HEK293 (cell line): ENCODE results near the gene SDF2.

Source experiments
- CTCF ChIP-seq: fragments of 450-650 bp; formaldehyde crosslinking; IDR thresholded peaks from 2 replicates; pipeline ENCODE4 v1.5.1; 2016; ENCODE audit warnings: missing biosample characterization, missing genetic modification characterization
- KLF7 ChIP-seq: fragments of 450-650 bp; formaldehyde crosslinking; IDR thresholded peaks from 2 replicates; pipeline ENCODE4 v1.5.1; 2016; ENCODE audit warnings: missing biosample characterization, missing genetic modification characterization, borderline replicate concordance
- REST ChIP-seq: fragments of 450-650 bp; formaldehyde crosslinking; IDR thresholded peaks from 2 replicates; pipeline ENCODE4 v1.5.1; 2016; ENCODE audit warnings: missing biosample characterization, missing genetic modification characterization
- SP2 ChIP-seq: fragments of 450-650 bp; formaldehyde crosslinking; IDR thresholded peaks from 2 replicates; pipeline ENCODE4 v1.5.1; 2016; ENCODE audit warnings: missing biosample characterization, missing genetic modification characterization
- ZNF23 ChIP-seq: fragments of 450-650 bp; formaldehyde crosslinking; IDR thresholded peaks from 2 replicates; pipeline ENCODE4 v1.5.1; 2016; ENCODE audit warnings: missing biosample characterization, missing genetic modification characterization, borderline replicate concordance
- ZNF24 ChIP-seq: fragments of 450-650 bp; formaldehyde crosslinking; IDR thresholded peaks from 2 replicates; pipeline ENCODE4 v1.5.1; 2016; ENCODE audit warnings: missing biosample characterization, missing genetic modification characterization
- ZNF324 ChIP-seq: fragments of 450-650 bp; formaldehyde crosslinking; IDR thresholded peaks from 2 replicates; pipeline ENCODE4 v1.5.1; 2016; ENCODE audit warnings: missing biosample characterization, missing genetic modification characterization
- ZNF529 ChIP-seq: fragments of 450-650 bp; formaldehyde crosslinking; IDR thresholded peaks from 2 replicates; pipeline ENCODE4 v1.5.1; 2017; ENCODE audit warnings: missing genetic modification characterization, missing biosample characterization; ENCODE audit not compliant: insufficient replicate concordance
- TF ChIP-seq, protein P1 (sequence below): fragments of 450-650 bp; formaldehyde crosslinking; IDR thresholded peaks from 2 replicates; pipeline ENCODE4 v1.5.1; 2016; ENCODE audit warnings: missing biosample characterization, missing genetic modification characterization, low read depth

DNA sequence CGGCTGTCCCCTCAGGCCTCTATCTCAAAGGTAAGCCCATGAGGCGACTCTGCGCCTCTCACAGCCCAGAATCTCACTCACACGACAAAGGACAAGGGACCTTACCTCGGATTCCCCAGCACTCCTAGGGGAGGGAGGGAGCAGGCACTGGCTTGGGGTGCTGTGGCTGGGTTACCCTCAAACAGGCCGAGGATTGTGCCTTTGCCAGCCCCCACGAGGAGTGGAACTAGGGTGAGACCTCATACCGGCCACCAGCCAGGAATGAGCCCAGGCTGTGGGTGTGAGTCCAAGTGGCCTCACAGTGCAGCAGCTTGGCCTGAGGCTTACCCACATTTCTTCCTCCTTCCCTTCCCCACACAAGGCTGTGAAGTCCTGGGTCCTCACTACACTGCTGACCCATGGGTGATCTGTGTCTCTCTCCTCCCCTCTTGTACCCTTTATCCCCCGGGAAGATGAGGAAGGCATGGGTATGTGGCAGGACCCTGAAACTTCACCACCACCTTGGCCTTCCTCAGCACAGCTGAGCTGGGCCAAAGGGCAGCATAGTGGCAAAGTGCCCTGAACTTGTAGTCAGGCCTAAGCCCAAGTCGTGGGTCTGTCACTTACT is 44.1 kb upstream of the SDF2 start:
- no peak for TF ChIP-seq KLF7 (tag by site-specific recombination)
- TF ChIP-seq, protein P1, sequence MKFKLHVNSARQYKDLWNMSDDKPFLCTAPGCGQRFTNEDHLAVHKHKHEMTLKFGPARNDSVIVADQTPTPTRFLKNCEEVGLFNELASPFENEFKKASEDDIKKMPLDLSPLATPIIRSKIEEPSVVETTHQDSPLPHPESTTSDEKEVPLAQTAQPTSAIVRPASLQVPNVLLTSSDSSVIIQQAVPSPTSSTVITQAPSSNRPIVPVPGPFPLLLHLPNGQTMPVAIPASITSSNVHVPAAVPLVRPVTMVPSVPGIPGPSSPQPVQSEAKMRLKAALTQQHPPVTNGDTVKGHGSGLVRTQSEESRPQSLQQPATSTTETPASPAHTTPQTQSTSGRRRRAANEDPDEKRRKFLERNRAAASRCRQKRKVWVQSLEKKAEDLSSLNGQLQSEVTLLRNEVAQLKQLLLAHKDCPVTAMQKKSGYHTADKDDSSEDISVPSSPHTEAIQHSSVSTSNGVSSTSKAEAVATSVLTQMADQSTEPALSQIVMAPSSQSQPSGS (tag by site-specific recombination), result no peak
- TF ChIP-seq ZNF24 (tag by site-specific recombination), result no peak
- no peak for TF ChIP-seq ZNF23 (tag by site-specific recombination)
- TF ChIP-seq REST (tag by site-specific recombination), result no peak
- TF ChIP-seq SP2 (tag by site-specific recombination), result no peak
- TF ChIP-seq ZNF324 (tag by site-specific recombination), result no peak
- no peak for TF ChIP-seq ZNF529 (tag by site-specific recombination)
- TF ChIP-seq CTCF, result no peak
